ENCODE data around the gene MPL.

MPL gene

DNA sequence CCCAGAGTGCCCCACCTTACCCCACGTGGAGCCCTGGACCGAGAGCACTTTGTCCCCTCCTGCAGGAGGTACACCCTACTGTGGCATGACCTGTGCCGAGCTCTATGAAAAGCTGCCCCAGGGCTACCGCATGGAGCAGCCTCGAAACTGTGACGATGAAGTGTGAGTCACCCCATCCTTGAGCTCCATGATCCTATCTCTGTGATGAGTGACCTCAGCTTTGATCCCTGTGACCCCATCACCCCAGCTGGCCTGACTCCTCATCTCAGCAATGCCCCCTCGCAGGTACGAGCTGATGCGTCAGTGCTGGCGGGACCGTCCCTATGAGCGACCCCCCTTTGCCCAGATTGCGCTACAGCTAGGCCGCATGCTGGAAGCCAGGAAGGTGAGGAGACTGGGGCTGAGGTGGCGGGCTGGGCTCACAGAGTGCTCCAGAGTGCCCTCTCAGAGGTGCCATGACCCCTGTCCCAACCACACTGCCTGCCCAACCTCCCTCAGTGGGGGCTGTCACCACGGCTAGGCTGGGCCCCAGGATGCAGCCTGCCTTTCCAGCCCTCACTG is 16.2 kb upstream of the MPL start:
- TF ChIP-seq, protein P1, sequence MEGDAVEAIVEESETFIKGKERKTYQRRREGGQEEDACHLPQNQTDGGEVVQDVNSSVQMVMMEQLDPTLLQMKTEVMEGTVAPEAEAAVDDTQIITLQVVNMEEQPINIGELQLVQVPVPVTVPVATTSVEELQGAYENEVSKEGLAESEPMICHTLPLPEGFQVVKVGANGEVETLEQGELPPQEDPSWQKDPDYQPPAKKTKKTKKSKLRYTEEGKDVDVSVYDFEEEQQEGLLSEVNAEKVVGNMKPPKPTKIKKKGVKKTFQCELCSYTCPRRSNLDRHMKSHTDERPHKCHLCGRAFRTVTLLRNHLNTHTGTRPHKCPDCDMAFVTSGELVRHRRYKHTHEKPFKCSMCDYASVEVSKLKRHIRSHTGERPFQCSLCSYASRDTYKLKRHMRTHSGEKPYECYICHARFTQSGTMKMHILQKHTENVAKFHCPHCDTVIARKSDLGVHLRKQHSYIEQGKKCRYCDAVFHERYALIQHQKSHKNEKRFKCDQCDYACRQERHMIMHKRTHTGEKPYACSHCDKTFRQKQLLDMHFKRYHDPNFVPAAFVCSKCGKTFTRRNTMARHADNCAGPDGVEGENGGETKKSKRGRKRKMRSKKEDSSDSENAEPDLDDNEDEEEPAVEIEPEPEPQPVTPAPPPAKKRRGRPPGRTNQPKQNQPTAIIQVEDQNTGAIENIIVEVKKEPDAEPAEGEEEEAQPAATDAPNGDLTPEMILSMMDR (IDR thresholded peaks at IDR 0.05) = no peak

DNA sequence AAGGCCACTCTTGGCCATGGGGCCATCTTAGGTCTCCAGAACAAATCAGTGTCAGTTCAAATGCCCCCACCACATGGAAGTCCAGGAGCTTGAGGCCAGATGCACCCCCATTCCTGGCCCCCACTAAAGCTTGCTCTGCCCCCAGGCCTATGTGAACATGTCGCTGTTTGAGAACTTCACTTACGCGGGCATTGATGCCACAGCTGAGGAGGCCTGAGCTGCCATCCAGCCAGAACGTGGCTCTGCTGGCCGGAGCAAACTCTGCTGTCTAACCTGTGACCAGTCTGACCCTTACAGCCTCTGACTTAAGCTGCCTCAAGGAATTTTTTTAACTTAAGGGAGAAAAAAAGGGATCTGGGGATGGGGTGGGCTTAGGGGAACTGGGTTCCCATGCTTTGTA is 15.1 kb upstream of the MPL start:
- TF ChIP-seq, protein P1 (IDR thresholded peaks at IDR 0.05) = no peak

DNA sequence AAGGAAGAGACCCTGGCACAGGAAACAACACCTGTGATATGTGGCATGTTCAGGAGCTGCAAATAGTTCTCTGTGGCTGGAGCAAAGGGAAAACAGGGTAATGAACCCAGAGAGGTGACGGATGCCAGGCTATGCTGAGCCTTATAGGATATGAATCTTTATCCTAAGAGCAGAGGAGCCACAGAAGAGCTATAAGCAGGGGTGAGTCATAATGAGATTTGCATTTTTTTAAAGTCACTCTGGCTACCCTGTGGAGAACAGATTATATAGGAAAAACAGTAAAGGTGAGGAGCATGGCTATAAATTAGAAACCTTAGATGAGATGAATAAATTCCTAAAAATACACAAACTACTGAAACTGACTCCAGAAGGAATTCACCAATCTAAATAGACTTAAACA is 12.8 kb upstream of the MPL start:
- TF ChIP-seq, protein P1 (IDR thresholded peaks at IDR 0.05) = no peak

DNA sequence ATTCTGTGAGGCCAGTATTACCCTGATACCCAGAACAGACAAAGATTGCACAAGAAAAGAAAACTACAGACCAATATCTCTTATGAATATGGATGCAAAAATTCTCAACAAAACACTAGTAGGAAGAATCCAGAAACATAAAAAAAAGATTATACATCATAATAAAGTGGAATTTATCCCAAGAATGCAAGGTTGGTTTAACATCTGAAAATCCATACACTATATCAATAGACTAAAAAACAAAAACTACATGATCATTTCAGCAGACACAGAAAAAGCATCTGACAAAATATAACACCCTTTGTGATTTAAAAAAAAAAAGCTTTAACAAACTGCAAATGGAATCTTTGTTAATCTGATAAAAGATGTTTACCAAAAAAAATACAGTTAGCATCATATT is 12.2 kb upstream of the MPL start:
- TF ChIP-seq, protein P1 (IDR thresholded peaks at IDR 0.05) = no peak

DNA sequence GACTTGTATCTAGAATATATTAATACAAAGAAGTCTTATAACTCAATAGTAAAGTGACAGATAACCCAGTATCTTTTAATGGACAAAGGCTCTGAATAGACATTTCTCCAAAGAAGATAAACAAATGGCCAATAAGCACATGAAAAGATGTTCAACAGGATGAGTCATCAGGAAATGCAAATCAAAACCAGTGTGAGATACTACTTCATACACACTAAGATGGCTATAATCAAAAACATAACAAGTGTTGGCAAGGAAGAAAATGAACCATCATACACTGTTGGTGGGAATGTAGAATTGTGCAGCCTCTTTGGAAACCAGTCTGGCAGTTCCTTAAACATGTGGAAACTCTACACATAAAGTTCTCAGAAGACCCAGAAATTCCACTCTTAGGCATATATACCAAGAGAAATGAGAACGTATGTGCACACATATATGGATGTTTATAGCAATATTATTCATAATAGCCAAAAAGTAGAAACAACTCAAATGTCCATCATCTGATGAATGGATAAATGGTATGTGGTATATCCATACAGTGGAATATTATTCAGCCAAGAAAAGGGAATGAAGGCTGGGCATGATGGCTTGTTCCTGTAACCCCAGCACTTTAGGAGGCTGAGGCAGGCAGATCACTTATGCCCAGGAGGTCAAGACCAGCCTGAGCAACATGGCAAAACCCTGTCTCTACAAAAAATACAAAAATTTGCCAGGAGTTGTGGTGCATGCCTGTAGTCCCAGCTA is 9.9 kb upstream of the MPL start:
- TF ChIP-seq, protein P1 (IDR thresholded peaks at IDR 0.05) = no peak

DNA sequence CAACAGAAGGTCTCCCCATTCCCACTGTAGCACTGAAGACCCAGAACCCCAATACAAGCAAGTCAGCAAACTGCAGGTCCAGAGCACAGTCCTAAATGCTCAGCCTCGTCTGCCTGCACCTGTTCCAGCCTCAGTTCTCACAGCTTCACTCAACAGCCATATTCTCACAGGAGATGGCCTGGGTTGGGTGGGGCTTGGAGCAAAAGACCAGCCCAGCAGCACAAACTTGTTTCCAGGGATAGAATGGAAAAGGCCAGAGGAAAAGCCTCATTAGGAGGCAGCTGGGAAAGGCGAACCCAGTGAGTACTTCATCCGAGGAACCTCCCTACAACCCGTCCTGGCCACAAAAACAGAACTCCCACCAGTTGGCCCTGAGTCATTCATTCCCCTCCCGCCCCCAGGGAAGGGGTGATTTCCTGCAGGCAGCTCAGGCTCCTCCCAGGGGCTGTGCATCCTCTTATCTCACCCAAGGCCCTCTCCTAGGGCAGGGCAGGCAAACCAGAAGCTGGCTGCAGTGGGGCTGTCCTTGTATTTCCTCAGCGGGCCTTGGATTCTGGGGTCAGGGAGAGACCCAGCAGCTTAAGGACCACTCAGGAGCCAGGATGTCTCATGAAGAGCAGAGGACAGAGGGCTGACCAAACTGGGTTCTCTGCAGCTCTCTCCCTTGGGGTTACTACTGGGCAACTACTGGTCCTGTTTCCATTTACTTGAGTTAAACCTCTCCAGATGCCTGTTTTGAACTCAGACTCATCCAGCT is 7.4 kb upstream of the MPL start:
- TF ChIP-seq, protein P1 (IDR thresholded peaks at IDR 0.05) = no peak

DNA sequence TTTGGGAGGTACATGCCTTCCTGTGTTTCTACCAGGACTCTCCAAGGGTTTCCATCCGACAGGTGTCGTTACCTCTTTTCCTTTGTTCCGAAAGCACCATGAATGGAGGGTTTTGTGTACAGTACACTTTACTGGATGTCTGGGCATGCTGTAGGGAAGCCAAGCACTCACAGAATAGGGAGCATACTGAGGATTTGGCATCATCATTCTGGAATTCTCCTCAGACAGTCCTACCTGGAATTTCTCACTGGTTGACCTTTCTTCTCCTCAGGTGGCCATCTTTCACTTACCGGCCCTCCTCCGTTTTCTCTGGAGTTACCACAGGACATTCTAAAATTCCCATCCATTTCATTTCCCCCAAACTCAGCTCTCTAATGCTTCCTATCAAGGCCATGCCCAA is 5.9 kb upstream of the MPL start:
- TF ChIP-seq, protein P1 (IDR thresholded peaks at IDR 0.05) = no peak

Data from LNCAP (cell line).